Glomerular visceral epithelial cell (primary cell): ENCODE measurements around the gene PRAMEF12.
"Not testable (repeated sequence)": the region's sequence is repeated elsewhere in the genome, so short reads cannot be mapped to it uniquely, and the experiment has no call there.

Source experiments
- DNase-seq: peaks from one replicate; pipeline ENCODE4 v3.0.0-alpha.2; 2016; ENCODE audit errors: extremely low spot score

The PRAMEF12 gene

DNA sequence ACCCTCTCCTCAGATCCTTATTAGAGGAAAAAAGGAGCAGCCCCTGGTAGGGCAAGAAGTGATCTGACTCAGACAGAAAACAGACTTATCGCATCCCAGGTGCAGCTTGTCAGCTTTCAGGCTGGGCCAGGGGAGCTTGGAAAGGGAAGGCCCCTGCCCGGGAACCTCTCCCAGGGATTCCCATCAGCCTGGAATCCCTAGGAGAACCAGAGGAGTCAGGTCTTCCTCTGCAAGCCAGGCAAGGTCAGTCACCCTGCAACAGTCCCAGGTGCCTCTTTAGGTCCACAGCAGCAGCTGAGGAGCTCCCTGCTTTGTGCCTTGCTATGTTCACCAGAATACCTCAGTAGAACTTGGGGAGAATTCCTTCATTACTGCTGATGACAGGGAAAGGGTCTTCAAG lies 2.9 kb upstream of the PRAMEF12 start:
- DNase-seq: no peak

DNA sequence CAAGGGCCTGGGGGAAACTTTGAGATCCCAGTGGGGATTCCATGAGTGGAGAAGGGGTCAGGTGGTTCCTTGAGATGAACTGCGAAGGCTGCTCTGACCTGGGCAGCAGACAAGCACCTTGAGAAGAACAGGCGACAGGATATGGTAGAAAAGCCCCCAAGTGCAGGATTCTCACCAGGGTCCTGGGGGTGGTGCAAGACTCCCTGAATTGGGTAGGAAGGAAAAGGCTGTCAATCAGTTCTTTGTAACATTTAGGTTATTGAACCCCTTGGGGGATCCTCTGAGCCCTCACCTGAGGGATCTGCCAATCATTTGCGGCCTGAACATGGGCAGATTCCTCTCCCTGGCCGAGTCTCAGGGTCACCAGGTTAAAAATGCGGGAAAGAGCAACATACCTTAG lies 2.4 kb upstream of the PRAMEF12 start:
- no peak for DNase-seq

DNA sequence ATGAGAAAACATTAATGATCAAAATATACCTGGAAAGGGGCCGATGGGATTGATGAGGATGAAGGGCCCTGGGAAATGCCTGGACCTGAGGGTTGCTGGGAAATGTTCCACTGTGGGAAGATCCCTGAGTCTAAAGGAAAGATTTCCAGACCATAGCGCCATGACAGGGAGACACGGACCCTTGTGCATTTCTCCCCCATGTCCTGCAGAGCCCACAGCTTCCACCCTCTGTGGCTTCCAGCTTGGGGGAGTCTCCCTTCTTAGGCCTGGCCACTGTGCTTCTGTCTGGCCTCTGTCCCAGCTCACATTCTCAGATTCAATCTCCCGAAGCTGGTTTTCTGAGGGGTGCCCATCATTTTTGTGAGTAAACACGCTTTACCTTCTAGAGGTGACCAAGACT lies 1.0 kb upstream of the PRAMEF12 start:
- no peak for DNase-seq

DNA sequence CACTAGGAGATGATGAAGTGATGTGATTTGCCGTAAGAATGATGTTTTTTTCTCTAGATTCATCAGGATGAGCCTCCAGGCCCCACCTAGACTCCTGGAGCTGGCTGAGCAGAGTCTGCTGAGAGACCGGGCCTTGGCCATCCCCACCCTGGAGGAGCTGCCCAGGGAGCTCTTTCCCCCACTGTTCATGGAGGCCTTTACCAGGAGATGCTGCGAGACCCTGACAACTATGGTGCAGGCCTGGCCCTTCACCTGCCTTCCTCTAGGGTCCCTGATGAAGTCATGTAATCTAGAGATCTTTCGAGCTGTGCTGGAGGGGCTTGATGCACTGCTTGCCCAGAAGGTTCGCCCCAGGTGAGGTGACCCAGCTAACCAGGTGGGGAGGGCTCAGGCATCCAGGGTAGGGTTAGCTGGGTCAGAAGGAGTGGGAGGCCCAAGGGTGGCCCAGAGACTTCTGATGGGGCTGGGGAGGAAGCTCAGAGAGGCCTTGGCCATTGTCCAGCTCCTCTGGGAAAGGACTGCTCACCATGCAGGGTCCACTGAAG lies 1.3 kb downstream of the PRAMEF12 start:
- DNase-seq: no peak

DNA sequence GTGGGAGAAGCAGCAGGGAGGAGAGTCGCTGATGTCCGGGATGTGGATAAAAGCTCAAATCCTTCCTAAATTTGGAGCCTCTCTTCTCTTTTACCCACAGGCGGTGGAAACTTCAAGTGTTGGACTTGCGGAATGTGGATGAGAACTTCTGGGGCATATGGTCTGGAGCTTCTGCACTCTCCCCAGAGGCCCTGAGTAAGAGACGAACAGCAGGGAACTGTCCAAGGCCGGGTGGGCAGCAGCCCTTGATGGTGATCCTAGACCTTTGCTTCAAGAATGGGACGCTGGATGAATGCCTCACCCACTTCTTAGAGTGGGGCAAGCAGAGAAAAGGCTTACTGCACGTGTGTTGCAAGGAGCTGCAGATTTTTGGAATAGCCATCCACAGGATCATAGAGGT lies 1.9 kb downstream of the PRAMEF12 start:
- no peak for DNase-seq

DNA sequence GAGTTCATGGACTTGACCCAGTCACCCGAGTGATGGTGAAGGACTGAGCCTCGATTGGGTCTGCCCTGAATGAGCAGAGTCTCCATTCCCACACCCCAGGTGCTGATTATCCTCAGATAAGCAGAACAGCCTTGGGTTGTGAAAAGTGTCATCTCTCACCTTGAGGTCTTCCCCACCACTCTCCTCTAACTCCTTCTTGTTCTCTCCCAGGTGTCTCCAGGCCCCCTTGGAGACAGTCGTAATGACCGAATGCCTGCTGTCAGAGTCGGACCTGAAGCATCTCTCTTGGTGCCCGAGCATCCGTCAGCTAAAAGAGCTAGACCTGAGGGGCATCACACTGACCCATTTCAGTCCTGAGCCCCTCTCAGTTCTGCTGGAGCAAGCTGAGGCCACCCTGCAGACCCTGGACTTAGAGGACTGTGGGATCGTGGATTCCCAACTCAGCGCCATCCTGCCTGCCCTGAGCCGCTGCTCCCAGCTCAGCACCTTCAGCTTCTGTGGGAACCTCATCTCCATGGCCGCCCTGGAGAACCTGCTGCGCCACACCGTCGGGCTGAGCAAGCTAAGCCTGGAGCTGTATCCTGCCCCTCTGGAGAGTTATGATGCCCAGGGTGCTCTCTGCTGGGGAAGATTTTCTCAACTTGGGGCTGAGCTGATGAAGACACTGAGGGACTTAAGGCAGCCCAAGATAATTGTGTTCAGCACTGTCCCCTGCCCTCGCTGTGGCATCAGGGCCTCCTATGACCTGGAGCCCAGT lies 3.4 kb downstream of the PRAMEF12 start:
- no peak for DNase-seq

DNA sequence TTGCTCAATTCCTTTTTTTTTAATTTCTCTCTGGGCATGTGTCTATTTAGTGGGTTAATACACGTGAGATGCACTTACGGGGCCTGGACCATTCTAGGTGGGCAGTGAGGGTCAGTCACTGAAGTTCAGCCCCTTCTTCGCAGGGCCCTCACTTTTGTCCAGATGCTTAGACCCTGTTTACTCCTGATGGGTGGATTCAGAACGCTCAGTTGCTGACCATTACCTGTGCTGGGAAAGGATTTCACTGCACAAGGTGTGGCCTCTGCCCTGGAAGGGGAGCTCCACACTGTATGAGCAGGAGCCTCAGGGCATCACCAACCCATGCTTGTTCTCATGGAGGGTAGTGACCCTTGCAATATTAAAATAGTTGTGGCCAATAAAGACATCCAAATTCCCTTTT lies 4.5 kb downstream of the PRAMEF12 start:
- no peak for DNase-seq

DNA sequence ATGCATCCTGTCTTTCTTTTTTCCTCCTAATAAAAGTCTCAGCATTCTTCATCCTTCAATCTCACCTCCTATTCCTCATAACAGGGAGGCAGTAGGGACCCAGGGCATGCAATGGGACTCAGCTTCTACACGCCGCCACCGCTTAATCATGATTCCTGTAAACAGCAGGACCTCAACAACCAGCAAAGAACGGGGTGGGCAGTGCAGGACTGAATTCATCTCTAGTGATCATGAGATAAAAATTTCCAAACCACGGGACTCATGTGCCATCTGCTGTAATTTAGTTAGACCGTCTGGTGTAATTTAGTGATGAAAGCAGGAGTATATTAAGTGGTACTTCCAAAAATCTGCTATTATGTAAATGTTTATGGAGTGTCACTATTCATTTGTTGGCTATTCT lies 5.4 kb downstream of the PRAMEF12 start:
- DNase-seq: no peak

DNA sequence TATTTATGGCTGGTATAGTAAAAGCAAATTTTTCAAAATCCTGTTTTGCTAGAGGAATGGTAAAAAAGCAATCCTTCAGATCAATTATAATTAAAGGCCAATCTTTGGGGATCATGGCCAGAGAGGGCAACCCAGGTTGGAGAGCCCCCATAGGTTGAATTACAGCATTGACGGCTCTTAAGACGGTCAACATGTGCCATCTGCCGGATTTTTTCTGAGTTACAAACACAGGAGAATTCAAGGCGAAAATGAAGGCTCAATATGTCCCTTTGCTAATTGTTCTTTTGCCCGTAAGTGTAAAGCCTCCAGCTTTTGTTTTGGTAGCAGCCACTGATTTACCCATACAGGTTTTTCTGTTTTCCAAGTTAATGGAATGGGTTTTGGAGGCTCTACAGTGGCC lies 8.0 kb downstream of the PRAMEF12 start:
- DNase-seq: not testable (repeated sequence)

DNA sequence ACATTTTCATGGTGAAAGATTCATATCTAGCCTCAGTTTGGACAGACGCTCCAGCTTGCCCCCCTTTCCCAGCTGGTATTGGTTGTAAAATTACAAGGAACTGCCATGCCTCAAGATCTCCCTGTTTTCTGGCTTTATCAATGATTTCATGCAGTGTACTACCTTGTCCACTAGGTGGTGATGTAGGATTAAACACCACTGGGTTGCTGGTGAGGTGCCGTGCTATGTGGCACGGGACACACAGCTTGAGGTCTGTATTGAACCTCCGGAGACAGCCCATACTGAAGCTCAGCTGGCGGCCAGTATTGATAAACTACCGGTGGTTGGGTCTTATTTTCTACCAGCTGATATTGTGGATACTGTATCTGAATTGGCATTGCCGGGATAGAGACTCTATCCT lies 10.2 kb downstream of the PRAMEF12 start:
- DNase-seq: not testable (repeated sequence)

DNA sequence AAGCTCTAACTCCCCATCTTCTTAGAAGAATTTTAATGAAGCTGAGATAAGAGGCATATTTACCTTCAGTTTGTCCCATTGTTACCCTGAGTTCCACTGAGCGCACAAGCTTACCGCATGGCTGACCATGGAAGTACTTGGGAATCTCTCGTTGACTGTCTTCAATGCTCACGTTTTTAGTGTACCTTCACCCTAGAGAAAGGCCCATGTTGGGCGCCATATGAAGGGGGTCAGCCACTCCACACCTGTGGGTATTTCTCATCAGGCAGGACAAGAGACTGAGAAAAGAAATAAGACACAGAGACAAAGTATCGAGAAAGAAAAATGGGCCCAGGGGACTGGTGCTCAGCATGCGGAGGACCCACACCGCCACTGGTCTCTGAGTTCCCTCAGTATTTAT lies 11.2 kb downstream of the PRAMEF12 start:
- DNase-seq: not testable (repeated sequence)

DNA sequence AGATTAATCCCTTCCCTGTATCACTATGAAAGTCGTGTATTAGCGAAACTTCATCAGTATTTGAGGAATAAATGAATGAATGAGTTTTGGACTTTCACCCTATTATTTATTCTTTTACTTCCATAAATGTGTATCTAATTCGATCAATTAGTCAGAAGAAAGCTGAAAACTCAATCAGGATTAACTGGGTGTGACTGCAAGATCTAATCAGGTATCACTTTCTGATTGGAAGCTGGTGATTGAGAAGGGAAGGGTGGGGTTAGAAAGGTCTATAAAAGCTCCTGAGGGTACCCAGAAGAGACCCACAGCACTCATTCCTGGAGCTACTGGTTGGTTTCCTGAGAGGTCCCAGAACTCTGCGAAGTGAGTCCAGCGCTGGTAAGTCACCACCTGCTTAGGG lies 17.6 kb downstream of the PRAMEF12 start, which contains the start of gene PRAMEF1:
Gene PRAMEF1, plus strand, starts transcription at position 301 of the 400 bp plus-strand sequence. CDS start 1,831 bp downstream, outside the sequence.
- not testable (repeated sequence) for DNase-seq

DNA sequence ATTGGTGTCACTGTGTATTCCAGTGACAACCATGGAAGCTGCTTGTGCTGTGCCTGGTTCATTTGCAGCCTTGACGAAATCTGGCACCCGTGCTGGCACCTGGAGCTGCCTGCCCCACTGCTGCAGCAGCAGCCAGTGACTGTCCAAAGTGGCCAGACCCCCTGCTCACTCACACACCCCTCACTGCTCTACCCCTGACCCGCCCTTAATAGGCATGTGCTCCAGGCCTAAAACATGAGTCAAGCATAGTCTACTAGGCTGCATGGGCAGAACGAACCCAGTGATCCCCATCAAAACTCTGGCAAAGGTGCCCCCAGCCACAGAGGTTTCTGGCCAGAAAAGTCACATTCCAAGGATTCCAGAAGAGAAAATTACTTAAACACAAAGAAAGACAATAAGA lies 25.4 kb downstream of the PRAMEF12 start:
- no peak for DNase-seq

DNA sequence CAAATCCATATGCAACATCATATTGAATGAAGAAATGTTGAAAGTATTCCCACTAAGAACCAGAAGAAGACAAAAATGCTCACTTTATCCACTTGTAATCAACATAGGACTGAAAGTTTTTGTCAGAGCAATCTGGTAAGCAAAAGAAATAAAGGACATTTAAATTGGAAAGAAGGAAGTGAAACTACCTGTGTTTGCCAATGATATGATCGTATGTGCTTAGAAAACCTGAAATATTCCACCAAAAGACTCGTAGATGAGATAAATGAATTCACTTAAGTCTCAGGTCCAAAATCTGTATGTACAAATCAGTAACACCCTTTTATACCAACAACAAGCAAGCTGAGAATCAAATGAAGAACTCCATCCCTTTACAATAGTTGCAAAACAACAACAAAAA lies 26.2 kb downstream of the PRAMEF12 start:
- no peak for DNase-seq

DNA sequence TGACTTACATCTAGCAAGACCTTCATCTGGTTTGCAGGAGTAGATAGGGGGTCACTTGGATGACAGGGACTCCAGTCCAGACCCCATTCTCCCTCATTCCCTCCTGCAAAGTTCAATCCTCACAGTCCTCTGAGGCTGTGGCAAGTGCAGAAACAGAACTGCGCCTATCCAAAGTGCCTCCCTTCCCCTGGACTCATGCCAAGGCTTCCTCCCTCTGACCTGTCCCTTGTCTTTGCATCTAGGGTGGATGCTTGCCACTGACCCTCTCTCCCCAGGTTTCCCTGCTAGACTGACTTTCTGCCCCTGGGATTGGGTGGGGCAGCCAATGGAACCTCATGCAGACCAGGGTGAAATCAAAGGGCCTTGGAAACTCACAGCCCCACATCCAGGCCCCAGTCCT lies 36.4 kb downstream of the PRAMEF12 start:
- no peak for DNase-seq

DNA sequence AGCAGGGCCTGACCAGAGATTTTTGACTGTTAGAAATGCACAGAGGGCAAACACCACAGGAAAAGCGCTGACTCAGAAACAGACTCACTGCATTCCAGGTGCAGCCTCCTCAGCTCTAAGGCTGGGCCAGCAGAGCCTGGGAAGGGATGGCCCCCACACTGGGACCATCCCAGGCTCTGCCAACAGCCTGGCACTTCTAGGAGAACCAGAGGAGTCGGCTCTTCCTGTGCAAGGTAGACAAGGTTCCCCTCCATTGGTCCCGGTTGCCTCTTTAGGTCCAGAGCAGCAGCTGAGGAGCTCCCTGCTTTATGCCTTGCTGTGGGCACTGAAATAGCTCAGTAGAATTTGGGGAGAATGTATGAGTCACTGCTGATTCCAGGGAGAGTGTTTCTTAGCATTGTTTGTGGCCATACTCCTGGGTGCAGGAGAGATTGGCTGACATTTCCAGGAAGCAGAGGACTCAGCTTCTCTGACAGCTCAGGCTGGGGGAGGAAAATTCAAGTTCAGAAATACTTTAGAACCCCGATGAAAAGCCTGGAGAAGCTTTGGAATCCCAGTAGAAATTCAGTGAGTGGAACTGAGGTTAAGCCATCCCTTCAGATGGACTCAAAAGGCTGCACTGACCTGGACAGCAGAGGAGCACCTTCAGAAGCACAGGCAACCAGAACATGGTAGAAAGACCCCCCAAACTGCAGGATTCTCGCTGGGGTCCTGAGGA lies 37.3 kb downstream of the PRAMEF12 start:
- no peak for DNase-seq

DNA sequence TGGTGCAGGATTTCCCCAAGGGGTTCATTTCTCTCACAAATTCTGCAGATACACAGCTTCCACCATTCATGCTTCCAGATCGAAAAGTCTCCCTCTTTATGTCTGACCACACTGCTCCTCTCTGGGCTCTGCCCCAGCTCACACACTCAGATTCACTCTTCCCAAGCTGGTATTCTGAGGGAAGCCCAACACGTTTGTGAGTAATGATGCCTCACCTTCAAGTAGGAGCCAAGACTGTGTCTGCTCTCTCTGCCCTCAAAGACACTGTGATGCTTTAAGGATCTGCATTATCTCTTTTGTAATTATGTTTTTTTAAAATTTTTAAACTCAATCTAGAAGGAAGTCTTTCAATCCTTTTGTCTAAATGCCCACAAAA lies 37.9 kb downstream of the PRAMEF12 start:
- DNase-seq: no peak

DNA sequence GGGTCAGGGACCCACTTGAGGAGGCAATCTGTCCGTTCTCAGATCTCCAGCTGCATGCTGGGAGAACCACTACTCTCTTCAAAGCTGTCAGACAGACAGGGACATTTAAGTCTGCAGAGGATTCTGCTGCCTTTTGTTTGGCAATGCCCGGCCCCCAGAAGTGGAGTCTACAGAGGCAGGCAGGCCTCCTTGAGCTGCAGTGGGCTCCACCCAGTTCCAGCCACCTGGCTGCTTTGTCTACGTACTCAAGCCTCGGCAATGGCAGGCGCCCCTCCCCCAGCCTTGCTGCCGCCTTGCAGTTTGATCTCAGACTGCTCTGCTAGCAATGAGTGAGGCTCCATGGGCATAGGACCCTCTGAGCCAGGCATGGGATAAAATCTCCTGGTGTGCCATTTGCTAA lies 45.5 kb downstream of the PRAMEF12 start:
- not testable (repeated sequence) for DNase-seq
